GM23248 (cell line): Measurements from ENCODE around the gene SEM1.

ENCODE experiments used
- EZH2 ChIP-seq: fragments of 200-600 bp; sonication (generic); IDR thresholded peaks from 2 replicates; pipeline ENCODE4 v1.6.1; 2018; ENCODE audit warnings: antibody characterized with exemption, mild to moderate bottlenecking; ENCODE audit not compliant: insufficient read depth, poor library complexity, severe bottlenecking
- EZH2phosphoT487 ChIP-seq: fragments of 200-600 bp; sonication (generic); IDR thresholded peaks from 2 replicates; pipeline ENCODE4 v1.6.1; 2018; ENCODE audit warnings: antibody characterized with exemption, moderate library complexity, mild to moderate bottlenecking, low read depth; ENCODE audit not compliant: insufficient read depth

DNA sequence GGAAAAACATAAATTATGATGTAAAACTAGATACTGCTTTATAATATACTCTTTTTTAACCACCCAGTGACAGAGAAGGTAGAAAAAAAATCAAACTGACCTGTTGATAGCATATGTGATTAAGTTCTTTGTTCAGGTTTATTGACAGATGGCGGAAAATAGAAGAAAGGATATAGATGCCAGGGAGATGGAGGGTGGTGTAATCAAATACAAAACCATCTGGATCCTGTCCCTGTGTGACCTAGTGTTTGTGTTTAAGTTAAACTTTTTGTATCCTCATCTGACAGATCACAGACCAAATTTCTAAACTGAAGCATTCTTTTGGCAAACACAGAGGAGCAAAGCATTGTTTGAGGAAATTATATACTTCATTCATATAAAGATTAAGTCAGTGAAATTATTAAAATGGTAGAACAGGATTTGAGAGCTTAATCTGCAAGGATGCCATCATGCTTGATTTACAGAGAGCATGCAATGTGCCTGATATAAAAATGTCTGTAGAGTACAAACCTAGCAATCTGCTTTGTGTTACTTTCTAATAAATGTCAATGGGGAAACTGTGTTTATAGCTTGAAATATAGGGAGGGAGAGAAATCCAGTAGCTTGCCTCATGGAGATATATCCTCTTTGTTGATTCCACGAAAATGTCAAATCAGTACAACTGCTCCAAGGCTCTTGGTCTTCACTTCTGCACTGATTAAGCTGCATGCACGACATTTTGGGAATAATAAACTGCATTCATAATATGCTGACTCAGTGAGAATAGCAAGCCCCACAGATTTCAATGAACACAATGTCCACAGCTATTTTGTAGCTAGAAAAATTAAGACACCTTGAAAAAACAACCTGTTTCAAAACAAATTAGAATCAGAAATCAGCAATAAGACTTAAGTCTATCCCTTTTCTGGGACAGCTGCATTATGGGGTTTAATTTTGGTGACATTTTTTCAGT lies 39.0 kb downstream of the SEM1 start:
- TF ChIP-seq EZH2phosphoT487 (no peak), EZH2 (no peak)
